Small intestine (tissue), 7 donors: ENCODE measurements around the gene KCNT1. TPM values are rescaled to one million over a fixed set of nuclear protein-coding genes. Genes with fewer than 3 reads are reported as not detected.
"Not testable (repeated sequence)": the region's sequence is repeated elsewhere in the genome, so short reads cannot be mapped to it uniquely, and the experiment has no call there.

ENCODE experiments used
- DNase-seq, 2 donors: peaks; one replicate each; pipeline versions ENCODE4 v3.0.0 to v3.0.0-alpha.2; 2013
- FAIRE-seq: peaks from 2 replicates; lab custom pipeline; 2012; peaks lifted over from hg19 to GRCh38; lab: Jason Lieb, UNC
- H3K27ac ChIP-seq, 3 donors: one replicate each; pipeline ENCODE4 v1.5.1; 2013; ENCODE audit warnings: low read length in 2 of 3, mild to moderate bottlenecking in 2 of 3, control low read depth in 1 of 3, inconsistent platforms in 1 of 3, low read depth in 1 of 3, moderate library complexity in 1 of 3
- H3K27me3 ChIP-seq, 3 donors: one replicate each; pipeline ENCODE4 v1.6.1; 2013; ENCODE audit warnings: low read length in 3 of 3, inconsistent platforms in 1 of 3; ENCODE audit not compliant: control insufficient read depth in 3 of 3, insufficient read depth in 3 of 3
- H3K36me3 ChIP-seq, 3 donors: one replicate each; pipeline ENCODE4 v1.6.1; 2013; ENCODE audit warnings: low read length in 3 of 3, inconsistent platforms in 1 of 3, low read depth in 1 of 3, mild to moderate bottlenecking in 1 of 3, moderate library complexity in 1 of 3; ENCODE audit not compliant: control insufficient read depth in 3 of 3, insufficient read depth in 2 of 3
- H3K4me1 ChIP-seq, 3 donors: one replicate each; pipeline ENCODE4 v1.6.1; 2013; ENCODE audit warnings: low read length in 2 of 3, inconsistent platforms in 1 of 3, low read depth in 1 of 3, mild to moderate bottlenecking in 1 of 3, moderate library complexity in 1 of 3; ENCODE audit not compliant: control insufficient read depth in 3 of 3, insufficient read depth in 2 of 3
- H3K4me3 ChIP-seq, 3 donors: one replicate each; pipeline ENCODE4 v1.5.1; 2013; ENCODE audit warnings: low read length in 3 of 3, control low read depth in 1 of 3, inconsistent platforms in 1 of 3, low read depth in 1 of 3, mild to moderate bottlenecking in 1 of 3, moderate library complexity in 1 of 3
- H3K9me3 ChIP-seq, 2 donors: one replicate each; pipeline ENCODE4 v1.6.1; 2013; ENCODE audit warnings: low read depth in 1 of 2, low read length in 1 of 2; ENCODE audit not compliant: control insufficient read depth in 2 of 2, insufficient read depth in 1 of 2
- WGBS, 3 donors: extraction: QIAGEN DNeasy Blood & Tissue Kit; methylation state at CpG; one replicate each; pipeline ENCODE4 v1.1.7; 2013; 5-methylcytosine and 5-hydroxymethylcytosine counted together
- polyA plus RNA-seq, 4 donors: library from polyadenylated mRNA; stranded (reverse) in 3 of 4; unstranded in 1 of 4; fragments of 200-250 nt in 3 of 4; fragments of 120-200 nt in 1 of 4; gene quantifications; one replicate each; pipeline versions ENCODE4 v1.2.1 to v1.2.3, GENCODE V29; 2013
- donor health status: healthy with polysubstance abuse.
- donor health status: control.
- donor health status: control.
- donor health status: Bipolar disorder and iron deficiency.
- donor health status: healthy.

KCNT1 gene
- polyA plus RNA-seq, 4 donors: 0.22 to 0.25 TPM; not detected in 2

DNA sequence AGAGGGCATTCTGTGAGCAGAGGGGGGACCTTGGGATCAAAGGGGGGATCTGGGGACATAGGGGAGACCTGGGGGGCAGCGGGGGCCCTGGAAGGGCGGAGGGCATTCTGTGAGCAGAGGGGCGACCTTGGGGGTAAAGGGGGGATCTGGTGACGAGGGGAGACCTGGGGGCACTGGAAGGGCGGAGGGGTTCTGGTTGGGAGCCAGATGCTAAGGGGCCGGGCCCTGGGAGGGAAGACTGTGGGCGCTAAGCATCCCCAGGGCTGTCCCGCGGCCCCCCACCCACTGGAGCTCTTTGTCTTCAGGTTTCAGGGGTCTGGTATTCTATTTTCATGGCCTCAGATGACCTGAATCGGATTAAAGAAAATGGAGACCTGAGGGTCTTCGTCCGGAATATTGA is 38.1 kb upstream of the KCNT1 start:
- peaks cover 0 to 4% of the 10 kb centered on the region in 2 donors for H3K9me3 ChIP-seq
- WGBS, 3 donors: 78 to 83% (median 83%) methylated on average over 10 to 12 of the region's 12 CpGs
- FAIRE-seq (no peak), DNase-seq (no peak)
- H3K4me1 ChIP-seq: no peaks in the 10 kb centered on the region
- no peaks in the 10 kb centered on the region for H3K27me3 ChIP-seq
- H3K4me3 ChIP-seq: no peak overlapping the region
- H3K27ac ChIP-seq: no peak overlapping the region
- H3K36me3 ChIP-seq: no peaks in the 10 kb centered on the region

DNA sequence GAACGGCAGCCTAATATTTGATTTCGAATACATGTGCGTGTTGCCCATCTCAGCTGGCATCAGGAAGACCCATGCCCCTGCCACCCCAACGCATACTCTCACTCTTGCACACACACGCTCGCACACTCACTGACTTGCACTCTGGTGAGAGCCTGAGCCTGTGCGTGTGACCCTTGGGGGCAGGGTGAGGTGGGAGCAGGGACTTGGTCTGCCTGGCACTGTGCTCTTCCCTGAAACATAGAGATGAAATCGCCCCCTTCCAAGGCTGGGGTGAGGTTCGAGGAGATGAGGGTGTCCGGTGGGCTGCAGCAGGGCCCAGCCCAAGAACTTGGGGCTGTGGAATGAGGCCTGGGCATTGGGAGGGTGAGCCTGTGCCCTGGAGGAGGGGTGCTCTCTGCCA is 37.7 kb upstream of the KCNT1 start:
- FAIRE-seq (no peak), DNase-seq (no peak)
- H3K27me3 ChIP-seq: no peaks in the 10 kb centered on the region
- H3K9me3 ChIP-seq: peaks cover 0 to 4% of the 10 kb centered on the region in 2 donors
- no peak overlapping the region for H3K27ac ChIP-seq
- no peak overlapping the region for H3K4me3 ChIP-seq
- 77 to 89% (median 79%) methylated on average over 10 of the region's 10 CpGs for WGBS, 3 donors
- no peaks in the 10 kb centered on the region for H3K36me3 ChIP-seq
- H3K4me1 ChIP-seq: no peaks in the 10 kb centered on the region

DNA sequence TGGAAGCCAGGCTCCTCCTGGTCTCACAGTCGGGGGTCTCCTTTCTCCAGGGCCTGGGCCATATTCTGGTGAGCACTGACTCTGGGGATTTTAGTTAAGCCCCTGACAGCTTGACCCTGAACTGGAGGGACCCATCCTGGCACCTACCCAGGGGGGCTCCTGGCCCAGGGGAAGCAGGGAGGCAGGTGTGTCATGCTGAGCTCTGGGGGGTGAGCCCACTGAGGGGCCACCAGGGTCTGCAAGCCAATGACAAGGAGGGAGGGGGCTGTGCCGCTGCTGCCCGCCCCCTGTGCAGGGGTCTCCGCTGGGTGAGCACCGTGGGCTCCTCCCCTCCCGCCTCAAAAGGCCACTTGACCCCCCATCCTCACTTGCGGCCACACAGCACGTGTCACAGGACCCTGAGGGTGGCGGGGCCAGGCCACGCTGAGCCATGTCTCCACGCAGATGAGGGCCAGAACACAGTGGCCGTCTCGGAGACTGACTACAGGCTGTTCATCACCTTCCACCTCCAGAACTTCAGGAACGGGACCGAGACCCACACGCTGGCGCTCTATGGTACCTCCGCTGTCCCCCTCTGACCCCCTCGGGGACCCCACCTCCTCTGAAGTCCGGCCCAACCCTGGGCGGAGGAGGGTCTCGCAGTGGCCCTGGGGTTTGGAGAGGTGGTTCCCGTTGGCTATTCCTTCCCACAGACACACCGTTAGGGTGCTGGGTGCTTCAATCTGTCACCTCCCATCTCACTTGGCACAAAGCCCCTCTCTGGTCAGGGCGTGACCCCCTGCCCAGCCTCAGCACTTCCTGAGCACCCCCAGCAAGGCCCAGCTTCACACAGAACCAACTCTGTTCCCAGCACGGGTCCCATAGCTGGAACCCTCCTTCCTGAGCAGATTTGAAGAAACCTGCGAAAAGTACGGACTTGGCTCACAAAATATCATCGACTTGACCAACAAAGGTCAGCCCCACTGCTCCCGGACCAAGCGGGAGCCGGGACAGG is 36.9 kb upstream of the KCNT1 start:
- Histone ChIP-seq H3K27me3 (no peaks in the 10 kb centered on the region), H3K4me1 (no peaks in the 10 kb centered on the region), H3K27ac (no peak overlapping the region), H3K9me3 (peaks cover 0 to 11% of the 10 kb centered on the region in 2 donors), H3K36me3 (no peaks in the 10 kb centered on the region), H3K4me3 (no peak overlapping the region)
- FAIRE-seq: no peak
- 71 to 80% (median 75%) methylated on average over 31 to 32 of the region's 32 CpGs for WGBS, 3 donors
- no peak for DNase-seq

DNA sequence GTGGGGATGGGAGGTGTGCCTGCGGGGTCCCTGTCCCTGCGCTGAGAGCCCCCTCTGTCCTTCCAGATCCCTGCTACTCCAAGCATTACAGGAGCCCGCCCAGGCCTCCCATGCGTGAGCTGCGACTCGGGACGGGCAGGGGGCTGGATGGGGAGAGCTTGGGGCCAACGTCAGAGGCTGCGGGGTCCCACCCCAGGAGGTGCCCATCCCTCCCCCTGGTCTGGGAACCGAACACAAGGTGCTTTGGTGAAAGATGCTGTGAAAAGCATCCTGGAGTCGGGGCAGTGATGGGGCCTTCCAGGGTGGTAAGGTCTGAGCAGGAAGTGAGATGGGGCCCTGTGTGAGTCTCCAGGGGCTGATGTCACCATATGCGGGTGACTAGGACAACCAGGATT is 36.2 kb upstream of the KCNT1 start:
- Histone ChIP-seq H3K36me3 (no peaks in the 10 kb centered on the region), H3K9me3 (peaks cover 0 to 11% of the 10 kb centered on the region in 2 donors), H3K27ac (no peak overlapping the region), H3K27me3 (no peaks in the 10 kb centered on the region), H3K4me1 (no peaks in the 10 kb centered on the region), H3K4me3 (no peak overlapping the region)
- DNase-seq: no peak
- 75 to 78% (median 77%) methylated on average over 12 of the region's 12 CpGs for WGBS, 3 donors
- FAIRE-seq: no peak

DNA sequence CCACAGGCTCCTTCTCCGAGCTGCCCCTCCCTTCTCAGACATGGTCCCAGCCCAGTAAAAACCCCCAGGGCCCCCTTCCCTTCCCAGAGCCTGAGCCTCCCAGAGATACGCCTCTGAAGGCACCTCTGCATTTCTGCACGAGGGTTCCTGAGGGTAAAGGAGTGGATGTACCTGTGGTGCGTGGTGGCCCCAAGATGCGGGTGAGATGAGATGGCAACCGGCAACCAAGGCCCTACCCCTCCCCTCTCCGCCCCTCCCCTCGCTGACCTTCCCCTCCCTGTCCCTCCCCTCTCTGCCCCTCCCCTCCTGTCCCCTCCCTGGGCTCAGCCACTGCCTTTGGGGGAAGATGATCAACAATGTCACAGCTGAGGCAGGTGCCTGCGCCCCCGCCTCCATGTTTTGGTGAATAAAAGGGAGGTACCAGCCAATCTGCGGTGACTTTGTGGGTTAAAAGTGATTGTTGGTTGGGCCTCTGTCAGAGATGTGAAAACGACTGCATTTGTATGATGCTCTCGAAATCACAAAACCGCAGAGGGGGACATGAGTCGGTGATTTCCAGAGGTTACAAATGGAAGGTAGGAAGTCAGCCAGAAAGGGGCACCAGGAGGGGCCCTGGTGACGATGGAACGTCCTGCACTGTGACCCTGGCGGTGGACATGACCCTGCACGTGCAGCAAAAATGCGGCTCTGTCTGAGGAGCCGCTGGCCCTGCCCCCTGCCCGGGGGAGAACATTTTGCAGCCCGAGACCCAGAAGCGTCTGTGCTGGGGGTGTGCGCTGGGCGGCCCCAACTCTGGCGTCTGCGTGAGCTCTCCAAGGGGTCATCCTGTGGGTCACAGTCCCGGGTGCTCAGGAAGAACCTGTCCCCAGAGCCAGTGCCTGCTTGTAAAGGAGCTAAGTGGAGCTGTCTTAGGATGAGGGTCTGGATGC is 35.2 kb upstream of the KCNT1 start:
- FAIRE-seq (no peak), DNase-seq (no peak)
- whole genome bisulfite sequencing, 3 donors: 65 to 71% (median 69%) methylated on average over 28 to 29 of the region's 29 CpGs
- no peaks in the 10 kb centered on the region for H3K36me3 ChIP-seq
- no peak overlapping the region for H3K4me3 ChIP-seq
- H3K27me3 ChIP-seq: no peaks in the 10 kb centered on the region
- H3K4me1 ChIP-seq: no peaks in the 10 kb centered on the region
- H3K9me3 ChIP-seq: peaks cover 0 to 11% of the 10 kb centered on the region in 2 donors
- H3K27ac ChIP-seq: no peak overlapping the region

DNA sequence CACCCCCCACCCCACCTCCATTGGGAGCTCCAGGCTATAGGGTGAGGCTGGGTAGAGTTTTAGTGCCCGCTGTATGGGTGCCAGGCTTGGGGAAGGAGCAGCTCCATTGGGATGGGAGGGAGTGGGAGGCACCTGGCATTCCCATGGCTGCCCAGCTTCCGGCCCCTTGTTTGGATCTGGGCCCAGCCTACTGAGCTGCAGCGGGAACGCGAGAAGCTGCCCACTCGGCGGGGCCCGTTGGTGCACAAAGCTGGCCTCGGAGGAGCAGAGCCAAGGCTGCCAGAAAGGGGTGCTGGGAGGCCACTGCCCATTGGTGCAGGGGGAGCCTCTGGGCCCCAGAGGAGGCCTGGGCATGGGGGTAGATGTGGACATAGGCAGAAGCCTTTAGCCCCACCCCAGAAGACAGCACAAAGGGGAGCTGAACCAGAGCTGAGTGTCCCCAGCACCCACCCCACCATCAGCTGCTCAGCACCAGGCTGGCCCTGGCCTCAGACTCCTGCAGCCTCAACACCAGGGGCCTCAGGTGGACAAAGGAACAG is 34.5 kb upstream of the KCNT1 start:
- Histone ChIP-seq H3K27ac (no peak overlapping the region), H3K36me3 (no peaks in the 10 kb centered on the region), H3K9me3 (peaks cover 0 to 11% of the 10 kb centered on the region in 2 donors), H3K4me3 (no peak overlapping the region), H3K27me3 (no peaks in the 10 kb centered on the region), H3K4me1 (no peaks in the 10 kb centered on the region)
- DNase-seq (no peak), FAIRE-seq (no peak)
- WGBS, 3 donors: 79 to 88% (median 83%) methylated on average over 9 of the region's 9 CpGs

DNA sequence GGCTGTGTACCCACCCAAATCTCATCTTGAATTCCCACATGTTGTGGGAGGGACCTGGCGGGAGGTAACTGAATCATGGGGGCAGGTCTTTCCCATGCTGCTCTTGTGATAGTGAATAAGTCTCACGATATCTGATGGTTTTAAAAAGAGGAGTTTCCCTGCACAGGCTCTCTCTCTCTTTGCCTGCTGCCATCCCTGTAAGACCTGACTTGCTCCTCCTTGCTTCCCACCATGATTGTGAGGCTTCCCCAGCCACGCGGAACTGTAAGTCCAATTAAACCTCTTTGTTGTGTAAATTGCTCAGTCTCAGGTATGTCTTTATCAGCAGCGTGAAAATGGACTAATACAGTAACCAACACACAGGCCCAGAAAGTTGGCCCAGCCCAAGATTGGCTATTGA is 33.0 kb upstream of the KCNT1 start:
- WGBS, 3 donors: 82 to 87% (median 83%) methylated on average over 5 of the region's 5 CpGs
- H3K4me3 ChIP-seq, H3K27me3 ChIP-seq, FAIRE-seq, H3K36me3 ChIP-seq, H3K4me1 ChIP-seq, H3K27ac ChIP-seq, DNase-seq: not testable (repeated sequence)
- peaks cover 0 to 11% of the 10 kb centered on the region in 2 donors for H3K9me3 ChIP-seq
